Prostate gland (tissue), 2 donors: ENCODE results near the gene CCR7.

Experiments used
- POLR2A ChIP-seq: fragments of 450-650 bp; IDR thresholded peaks from one replicate; pipeline ENCODE4 v1.6.1; 2016; ENCODE audit warnings: antibody characterized with exemption, mild to moderate bottlenecking
- POLR2AphosphoS5 ChIP-seq: sonication (generic); formaldehyde crosslinking; IDR thresholded peaks from one replicate; pipeline ENCODE4 v1.6.1; 2017; ENCODE audit warnings: antibody characterized with exemption
- TF ChIP-seq, protein P1 (sequence below), 4 experiments: fragments of 200-600 bp in 2 of 4; fragments of 450-650 bp in 2 of 4; sonication (generic) in 2 of 4; IDR thresholded peaks; 1 replicate in 3 of 4; 2 replicates in 1 of 4; pipeline ENCODE4 v1.5.1; 2016 to 2019; ENCODE audit warnings: antibody characterized with exemption in 4 of 4, mild to moderate bottlenecking in 2 of 4, moderate library complexity in 2 of 4

DNA sequence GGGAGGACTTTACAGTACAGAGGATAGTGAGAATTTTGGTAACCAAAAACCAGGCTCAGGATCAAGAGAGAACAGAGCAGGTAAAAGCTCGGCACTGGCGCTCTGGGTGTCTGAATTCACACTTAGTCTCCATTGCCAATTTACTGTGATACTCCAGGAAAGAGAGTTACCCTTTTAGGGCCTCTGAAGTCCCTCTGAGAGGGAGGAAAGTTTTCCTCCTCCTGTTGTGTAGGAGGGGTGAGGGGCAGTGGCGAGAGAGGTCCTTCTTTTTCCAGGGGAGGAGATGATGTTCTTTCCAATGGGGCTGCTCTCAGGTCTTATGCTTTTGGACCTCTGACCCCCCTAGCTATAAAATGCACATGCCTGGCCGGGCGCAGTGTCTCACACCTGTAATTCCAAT lies 58.5 kb downstream of the CCR7 start:
- TF ChIP-seq, protein P1, sequence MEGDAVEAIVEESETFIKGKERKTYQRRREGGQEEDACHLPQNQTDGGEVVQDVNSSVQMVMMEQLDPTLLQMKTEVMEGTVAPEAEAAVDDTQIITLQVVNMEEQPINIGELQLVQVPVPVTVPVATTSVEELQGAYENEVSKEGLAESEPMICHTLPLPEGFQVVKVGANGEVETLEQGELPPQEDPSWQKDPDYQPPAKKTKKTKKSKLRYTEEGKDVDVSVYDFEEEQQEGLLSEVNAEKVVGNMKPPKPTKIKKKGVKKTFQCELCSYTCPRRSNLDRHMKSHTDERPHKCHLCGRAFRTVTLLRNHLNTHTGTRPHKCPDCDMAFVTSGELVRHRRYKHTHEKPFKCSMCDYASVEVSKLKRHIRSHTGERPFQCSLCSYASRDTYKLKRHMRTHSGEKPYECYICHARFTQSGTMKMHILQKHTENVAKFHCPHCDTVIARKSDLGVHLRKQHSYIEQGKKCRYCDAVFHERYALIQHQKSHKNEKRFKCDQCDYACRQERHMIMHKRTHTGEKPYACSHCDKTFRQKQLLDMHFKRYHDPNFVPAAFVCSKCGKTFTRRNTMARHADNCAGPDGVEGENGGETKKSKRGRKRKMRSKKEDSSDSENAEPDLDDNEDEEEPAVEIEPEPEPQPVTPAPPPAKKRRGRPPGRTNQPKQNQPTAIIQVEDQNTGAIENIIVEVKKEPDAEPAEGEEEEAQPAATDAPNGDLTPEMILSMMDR (IDR thresholded peaks at IDR 0.05) = no peak
- TF ChIP-seq POLR2A (no peak), POLR2AphosphoS5 (no peak)
